Ovary (tissue), 9 donors: ENCODE measurements around the gene CSNK2A1. TPM values are rescaled to one million over a fixed set of nuclear protein-coding genes. Genes with fewer than 3 reads are reported as not detected.
"Not testable (repeated sequence)": the region's sequence is repeated elsewhere in the genome, so short reads cannot be mapped to it uniquely, and the experiment has no call there.

Experiments used
- DNase-seq, 5 donors: peaks; one replicate each; pipeline ENCODE4 v3.0.0-alpha.2; 2019 to 2020
- H3K27ac ChIP-seq, 2 donors: fragments of 200-600 bp; one replicate each; pipeline versions ENCODE4 v1.5.1 to v1.8.0; 2019 to 2022
- H3K27me3 ChIP-seq: fragments of 200-600 bp; one replicate; pipeline ENCODE4 v1.8.0; 2022
- H3K36me3 ChIP-seq: fragments of 200-600 bp; sonication (generic); one replicate; pipeline ENCODE4 v1.5.1; 2019
- H3K4me1 ChIP-seq: one replicate; pipeline ENCODE4 v1.8.1; 2013; ENCODE audit warnings: mild to moderate bottlenecking, moderate library complexity; ENCODE audit not compliant: insufficient read depth
- H3K4me3 ChIP-seq: fragments of 200-600 bp; sonication (generic); one replicate; pipeline ENCODE4 v1.5.1; 2017
- H3K9me3 ChIP-seq, 2 donors: fragments of 200-600 bp in 1 of 2; sonication (generic) in 1 of 2; one replicate each; pipeline versions ENCODE4 v1.5.1 to v1.8.1; 2013 to 2019; ENCODE audit warnings: mild to moderate bottlenecking in 1 of 2, moderate library complexity in 1 of 2
- CTCF ChIP-seq, 3 donors: fragments of 450-650 bp in 2 of 3; fragments of 200-600 bp in 1 of 3; IDR thresholded peaks; one replicate each; pipeline versions ENCODE4 v1.5.1 to v1.8.0; 2016 to 2022; ENCODE audit warnings: antibody characterized with exemption in 3 of 3, mild to moderate bottlenecking in 1 of 3
- EP300 ChIP-seq: sonication (generic); formaldehyde crosslinking; IDR thresholded peaks from one replicate; pipeline ENCODE4 v1.6.1; 2017; ENCODE audit warnings: antibody characterized with exemption
- POLR2A ChIP-seq: fragments of 450-650 bp; IDR thresholded peaks from one replicate; pipeline ENCODE4 v1.6.1; 2017; ENCODE audit warnings: antibody characterized with exemption, mild to moderate bottlenecking, moderate library complexity
- WGBS, 3 donors: extraction: QIAGEN DNeasy Blood & Tissue Kit in 1 of 3; methylation state at CpG; one replicate each; pipeline versions ENCODE4 v1.1.5 to v1.1.7; 2013 to 2017; 5-methylcytosine and 5-hydroxymethylcytosine counted together
- intact Hi-C, 4 donors: fragments of 100-400 bp; cut with DNase I; formaldehyde crosslinking; loops; one replicate each; pipeline versions ENCODE4 v1.11.0 to v1.15.1; 2022 to 2023
- polyA plus RNA-seq, 2 donors: library from polyadenylated mRNA; stranded (reverse); fragments of 200-250 nt in 1 of 2; fragments of 350-450 nt in 1 of 2; fragmentation: Illumina TruSeq in 1 of 2; extraction: RNeasy Lipid Tissue Mini Kit (QIAGEN cat#74804) in 1 of 2; gene quantifications; one replicate each; pipeline ENCODE4 v1.2.3, GENCODE V29; 2013 to 2014
- total RNA-seq, 7 donors: library from RNA; depleted of rRNA in 2 of 7; stranded (reverse); fragments of >200 nt in 2 of 7; fragmentation: NEBNext Ultra II Directional in 3 of 7; extraction: Animal tissue kit (Norgen Biotek cat#: 25700) in 3 of 7; gene quantifications; one replicate each; pipeline versions ENCODE4 v1.1.0 to v1.2.4, GENCODE V29; 2016 to 2023
- donor health status: DM: no; HTN: no; CAD: no; lungs with moderate emphysema.
- donor health status: DM: no; HTN: no; CAD: no.
- donor health status: Bipolar disorder and iron deficiency.
- donor health status: DM: yes; HTN: yes; CAD: no.
- donor health status: DM: no; HTN: no; CAD: no.
- donor health status: DM: yes; HTN: yes; CAD: no.

The CSNK2A1 gene
- total and polyA plus RNA-seq, 9 donors, result 35.8 to 145 (median 95.7) TPM

DNA sequence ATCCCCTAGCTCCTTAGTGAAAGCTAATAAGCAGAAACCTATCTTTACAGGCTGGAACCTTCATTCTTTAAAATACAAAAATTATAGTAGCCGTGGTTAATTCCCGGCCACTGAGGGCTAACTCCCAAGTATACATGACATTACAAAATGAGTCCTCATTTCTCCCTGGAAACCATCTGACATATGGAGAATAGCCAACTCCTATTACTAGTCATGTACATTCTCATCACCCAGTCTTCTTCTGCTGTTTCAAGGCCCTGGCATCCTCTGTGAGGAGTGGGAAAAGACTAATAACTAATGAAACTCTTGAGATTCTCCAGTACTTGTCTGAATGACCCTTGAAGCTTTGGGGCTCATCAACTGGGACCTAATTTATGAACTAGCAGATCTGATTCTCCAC is 30.2 kb downstream of the CSNK2A1 start:
- intact Hi-C loops, result no loop called here
- peaks cover 7% of the 10 kb centered on the region for H3K4me1 ChIP-seq
- H3K4me3 ChIP-seq, result no peak overlapping the region
- no peak for TF ChIP-seq POLR2A
- H3K27ac ChIP-seq, result no peak overlapping the region
- DNase-seq, result no peak
- no peaks in the 10 kb centered on the region for H3K9me3 ChIP-seq
- no peaks in the 10 kb centered on the region for H3K27me3 ChIP-seq
- WGBS, 3 donors, result 77 to 94% (median 89%) methylated on average over 2 of the region's 2 CpGs
- no peaks in the 10 kb centered on the region for H3K36me3 ChIP-seq

GRCh38 chr20:510328-511057 is 33.1 kb downstream of the CSNK2A1 start:
- H3K4me1 ChIP-seq, H3K9me3 ChIP-seq: not testable (repeated sequence)

DNA sequence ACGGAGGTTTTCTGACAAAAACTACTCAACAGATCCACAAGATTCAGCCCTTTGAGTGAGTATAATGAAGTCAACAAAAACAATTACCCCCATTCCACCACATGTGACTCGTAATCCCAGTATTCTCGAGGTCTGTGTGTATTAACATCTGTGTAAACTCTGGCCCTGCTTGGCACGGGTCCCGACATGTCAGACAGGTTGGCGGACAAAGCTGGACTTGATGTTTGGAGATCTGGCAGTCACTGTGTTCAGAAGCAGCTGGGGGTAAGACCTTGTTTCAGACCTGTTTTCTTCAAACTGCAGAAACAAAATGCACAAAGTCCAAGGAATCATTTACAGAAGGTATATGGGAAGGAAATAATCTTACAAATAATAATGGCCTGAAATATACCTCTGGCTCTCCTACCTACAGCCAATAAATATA is 35.2 kb downstream of the CSNK2A1 start:
- intact Hi-C loops, H3K4me3 ChIP-seq, H3K36me3 ChIP-seq, H3K27ac ChIP-seq, H3K9me3 ChIP-seq, H3K4me1 ChIP-seq, H3K27me3 ChIP-seq, DNase-seq: not testable (repeated sequence)
- 27 to 39% (median 36%) methylated on average over 6 of the region's 6 CpGs for WGBS, 3 donors

More at GRCh38 chr20:510328-511057, 33.1 kb downstream of the CSNK2A1 start:
- H3K27me3 ChIP-seq, DNase-seq, intact Hi-C loops, H3K27ac ChIP-seq, H3K4me3 ChIP-seq, H3K36me3 ChIP-seq: not testable (repeated sequence)
- whole genome bisulfite sequencing, 3 donors, result 71 to 79% (median 72%) methylated on average over 9 of the region's 9 CpGs

DNA sequence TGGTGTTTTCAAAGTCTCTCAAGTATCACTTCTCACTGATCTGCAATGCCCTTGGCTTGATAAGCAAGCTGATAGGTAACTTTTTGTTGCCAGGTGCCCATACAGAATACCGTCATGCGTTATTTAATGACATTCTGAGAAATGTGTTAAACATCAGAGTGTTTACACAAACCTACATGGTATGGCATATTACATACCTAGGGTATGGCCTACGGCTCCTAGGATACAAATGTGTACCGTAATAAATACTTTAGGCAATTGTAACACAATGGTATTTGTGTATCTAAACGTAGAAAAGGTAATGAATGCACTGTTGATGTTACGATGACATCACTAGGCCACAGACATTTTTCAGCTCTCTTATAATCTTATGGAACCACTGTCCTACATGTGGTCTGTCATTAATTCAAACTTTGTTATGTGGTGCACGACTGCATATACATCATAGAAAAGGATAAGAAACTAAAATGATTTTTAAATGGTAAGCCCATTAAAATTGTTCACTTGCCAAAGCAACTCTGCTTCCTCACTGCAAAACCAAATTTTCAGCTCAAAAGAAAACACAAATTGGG is 35.7 kb downstream of the CSNK2A1 start:
- no peak for DNase-seq
- TF ChIP-seq CTCF (IDR thresholded peaks at IDR 0.05) (no peak), EP300 (no peak), POLR2A (no peak)
- WGBS, 3 donors, result 81 to 89% (median 86%) methylated on average over 7 of the region's 7 CpGs
- Histone ChIP-seq H3K27me3 (no peaks in the 10 kb centered on the region), H3K4me3 (no peak overlapping the region), H3K27ac (no peak overlapping the region), H3K36me3 (no peaks in the 10 kb centered on the region), H3K4me1 (no peaks in the 10 kb centered on the region), H3K9me3 (no peaks in the 10 kb centered on the region)
- intact Hi-C loops, result no loop called here

GRCh38 chr20:507006-507758 is 36.4 kb downstream of the CSNK2A1 start:
- 85 to 92% (median 85%) methylated on average over 7 of the region's 7 CpGs for WGBS, 3 donors
- intact Hi-C loops, result no loop called here
- no peaks in the 10 kb centered on the region for H3K9me3 ChIP-seq
- H3K27ac ChIP-seq, result no peak overlapping the region
- H3K27me3 ChIP-seq, result no peaks in the 10 kb centered on the region
- H3K36me3 ChIP-seq, result no peaks in the 10 kb centered on the region
- H3K4me1 ChIP-seq, result no peaks in the 10 kb centered on the region
- no peak for DNase-seq
- TF ChIP-seq POLR2A, result no peak
- TF ChIP-seq EP300, result no peak
- TF ChIP-seq CTCF (IDR thresholded peaks at IDR 0.05), result no peak
- H3K4me3 ChIP-seq, result no peak overlapping the region

DNA sequence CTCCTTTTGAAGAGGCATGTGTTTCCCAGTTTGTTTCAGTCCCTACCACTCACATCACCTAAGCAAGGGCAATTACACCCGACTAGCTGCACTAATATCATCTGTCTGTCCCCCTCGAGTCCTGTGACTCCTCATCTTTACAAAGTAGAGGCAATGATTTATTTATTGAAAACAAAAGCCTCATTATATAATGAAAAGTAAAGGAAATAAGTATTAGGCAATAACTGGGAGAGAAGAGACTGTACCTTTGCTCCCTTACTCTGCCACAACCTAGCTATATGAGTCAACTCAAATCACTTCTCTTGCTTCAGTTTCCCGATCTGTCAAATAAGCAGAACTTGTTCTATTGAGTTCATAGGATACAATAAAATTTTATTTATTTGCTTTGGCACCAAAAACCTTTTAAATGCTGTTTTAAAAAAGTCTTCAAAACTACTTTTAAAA is 38.9 kb downstream of the CSNK2A1 start:
- Histone ChIP-seq H3K4me1 (no peaks in the 10 kb centered on the region), H3K27ac (no peak overlapping the region), H3K9me3 (no peaks in the 10 kb centered on the region), H3K4me3 (no peak overlapping the region), H3K36me3 (no peaks in the 10 kb centered on the region), H3K27me3 (no peaks in the 10 kb centered on the region)
- TF ChIP-seq POLR2A, result no peak
- TF ChIP-seq EP300, result no peak
- TF ChIP-seq CTCF (IDR thresholded peaks at IDR 0.05), result no peak
- 77 to 81% (median 81%) methylated on average over 3 of the region's 3 CpGs for WGBS, 3 donors
- DNase-seq, result no peak
- intact Hi-C loops, result no loop called here
